GM19193 (cell line): ENCODE data around the gene UCP1.

Experiments used
- POLR2A ChIP-seq: IDR thresholded peaks from 4 replicates; pipeline ENCODE4 v1.6.1; 2011; ENCODE audit not compliant: insufficient read depth, insufficient read length; ENCODE audit errors: extremely low read depth

Gene UCP1, protein sequence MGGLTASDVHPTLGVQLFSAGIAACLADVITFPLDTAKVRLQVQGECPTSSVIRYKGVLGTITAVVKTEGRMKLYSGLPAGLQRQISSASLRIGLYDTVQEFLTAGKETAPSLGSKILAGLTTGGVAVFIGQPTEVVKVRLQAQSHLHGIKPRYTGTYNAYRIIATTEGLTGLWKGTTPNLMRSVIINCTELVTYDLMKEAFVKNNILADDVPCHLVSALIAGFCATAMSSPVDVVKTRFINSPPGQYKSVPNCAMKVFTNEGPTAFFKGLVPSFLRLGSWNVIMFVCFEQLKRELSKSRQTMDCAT

GRCh38 chr4:140568507-140569306 lies at the start of gene UCP1:
UCP1 (minus strand) TSS chr4:140568961; CDS start chr4:140568729, 232 bp downstream.
- no peak for TF ChIP-seq POLR2A

- TF ChIP-seq POLR2A, result no peak
Measured at GRCh38 chr4:140617499-140618248, 48.9 kb upstream of the UCP1 start.

GRCh38 chr4:140615451-140615850 lies 46.7 kb upstream of the UCP1 start:
- no peak for TF ChIP-seq POLR2A

GRCh38 chr4:140612357-140612756 lies 43.6 kb upstream of the UCP1 start:
- TF ChIP-seq POLR2A, result no peak

DNA sequence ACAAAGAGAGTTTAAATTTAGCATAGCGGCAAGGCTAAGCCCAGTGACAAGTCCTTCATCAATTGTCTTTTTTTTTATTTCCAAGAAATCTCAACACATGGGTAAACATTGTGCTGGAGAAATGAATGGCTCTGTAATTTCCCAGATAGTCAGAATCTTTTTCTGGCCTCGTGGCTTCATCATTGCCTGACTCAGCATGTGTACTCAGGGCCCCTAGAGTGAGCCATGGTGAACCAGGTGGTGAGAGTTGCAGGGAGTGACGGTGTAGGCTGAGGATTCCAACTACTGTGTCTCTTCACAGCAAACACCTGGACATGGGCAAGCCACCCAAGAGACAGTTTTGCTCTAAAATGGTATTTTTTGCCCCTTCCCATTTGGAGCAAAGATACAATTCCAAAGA lies 43.1 kb upstream of the UCP1 start:
- no peak for TF ChIP-seq POLR2A

DNA sequence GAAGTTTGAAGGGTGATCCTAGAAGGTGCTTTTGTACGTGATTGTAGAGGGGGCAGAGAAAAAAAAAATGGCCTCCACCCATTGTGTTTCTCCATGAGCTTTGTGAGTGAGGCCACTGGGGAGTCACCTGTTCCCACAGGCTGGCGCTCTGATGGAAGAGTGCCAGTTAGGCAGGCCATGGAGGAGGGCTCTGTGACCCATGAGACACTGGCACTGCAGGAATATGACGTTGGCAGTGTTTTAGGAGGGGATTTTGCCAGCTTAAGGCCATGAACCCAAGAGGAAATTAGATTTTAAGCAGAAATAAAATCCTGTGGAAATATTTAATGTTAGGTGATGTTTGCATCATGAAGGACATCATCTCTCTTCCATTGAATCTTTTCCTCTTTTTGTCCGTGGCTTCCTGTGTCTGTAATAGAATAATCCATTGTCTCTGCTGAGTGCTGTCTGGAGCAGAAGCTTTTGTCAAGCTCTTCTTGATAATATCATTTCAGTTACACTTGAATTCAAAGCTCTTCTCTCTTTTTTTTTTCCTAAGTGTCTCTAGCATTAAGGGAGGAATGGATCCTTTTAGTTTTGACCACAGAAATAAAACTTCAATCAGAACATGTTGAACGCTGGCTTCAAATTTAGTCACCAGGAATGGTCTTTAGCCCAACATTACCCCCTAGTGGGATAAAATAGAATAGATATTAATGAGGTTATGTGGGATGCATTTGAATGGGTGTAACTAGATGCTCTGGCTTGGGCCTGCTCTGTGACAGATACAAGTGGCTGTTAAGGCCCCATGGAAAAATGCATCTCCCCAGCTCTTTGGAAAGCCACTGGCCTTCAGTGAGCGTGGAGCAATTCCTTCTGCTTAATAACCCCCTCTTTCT lies 41.0 kb upstream of the UCP1 start:
- no peak for TF ChIP-seq POLR2A

DNA sequence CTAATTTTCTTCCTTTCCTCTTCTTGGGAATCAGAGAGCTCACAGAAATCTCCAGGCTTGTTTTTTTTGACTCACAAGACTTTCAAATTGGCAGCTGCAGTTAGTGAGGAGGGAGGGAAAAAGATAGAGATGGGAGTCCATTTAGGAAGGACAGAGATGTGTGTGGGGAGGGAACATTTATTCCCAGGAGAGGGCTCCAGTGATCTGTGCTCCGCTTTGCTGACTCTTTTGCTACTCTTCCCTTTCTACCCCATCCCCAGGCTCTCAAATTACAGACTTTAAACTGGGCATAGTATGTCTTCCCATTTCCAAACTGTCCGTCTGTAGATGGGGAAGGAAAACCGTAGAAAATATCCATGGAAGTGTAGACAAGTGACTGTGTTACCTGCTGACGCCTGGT lies 39.1 kb upstream of the UCP1 start:
- no peak for TF ChIP-seq POLR2A

GRCh38 chr4:140604544-140604943 lies 35.8 kb upstream of the UCP1 start:
- no peak for TF ChIP-seq POLR2A

GRCh38 chr4:140603286-140603685 lies 34.5 kb upstream of the UCP1 start:
- no peak for TF ChIP-seq POLR2A

- no peak for TF ChIP-seq POLR2A
Measured at GRCh38 chr4:140602714-140603113, 34.0 kb upstream of the UCP1 start.

DNA sequence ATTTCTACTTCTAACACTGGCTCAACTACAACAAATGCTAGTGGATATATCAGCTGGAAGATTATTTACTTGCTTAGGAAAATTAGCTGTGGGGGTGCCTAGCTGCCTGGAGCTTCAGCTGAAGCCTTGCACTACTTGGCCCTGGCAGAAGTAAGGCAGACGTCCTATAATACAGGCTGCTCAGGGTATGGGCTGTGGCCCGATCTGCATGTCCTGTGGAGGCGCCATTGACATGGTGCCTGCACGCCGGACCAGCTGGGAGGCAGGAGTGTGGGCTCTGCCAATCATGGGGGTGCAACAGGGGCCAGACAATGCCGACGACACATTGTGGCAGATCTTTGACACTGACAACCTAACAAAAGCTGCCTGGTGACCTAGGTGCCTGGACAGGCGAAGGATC lies 31.6 kb upstream of the UCP1 start:
- TF ChIP-seq POLR2A, result no peak

DNA sequence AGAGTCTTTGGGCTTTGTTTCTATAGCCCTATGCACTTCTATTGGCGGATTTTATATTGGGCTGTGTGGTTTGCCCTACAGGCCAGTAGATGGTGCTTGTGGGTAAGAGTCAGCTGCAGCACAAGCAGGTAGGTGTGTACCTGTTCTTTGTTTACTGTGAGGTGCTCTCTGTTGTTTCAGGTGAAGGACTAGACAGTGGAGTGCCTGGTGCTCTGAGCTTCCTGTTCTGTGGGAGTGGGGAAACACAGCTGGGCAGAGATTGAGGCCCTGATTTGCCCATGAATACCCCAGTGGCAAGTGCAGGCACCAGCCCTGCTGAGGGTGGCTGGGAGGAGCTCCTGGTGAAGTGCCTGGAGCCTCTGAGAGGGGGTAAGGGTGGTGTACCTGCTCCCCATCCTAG lies 26.3 kb upstream of the UCP1 start:
- no peak for TF ChIP-seq POLR2A

- TF ChIP-seq POLR2A, result no peak
Measured at GRCh38 chr4:140584439-140584838, 15.7 kb upstream of the UCP1 start.

DNA sequence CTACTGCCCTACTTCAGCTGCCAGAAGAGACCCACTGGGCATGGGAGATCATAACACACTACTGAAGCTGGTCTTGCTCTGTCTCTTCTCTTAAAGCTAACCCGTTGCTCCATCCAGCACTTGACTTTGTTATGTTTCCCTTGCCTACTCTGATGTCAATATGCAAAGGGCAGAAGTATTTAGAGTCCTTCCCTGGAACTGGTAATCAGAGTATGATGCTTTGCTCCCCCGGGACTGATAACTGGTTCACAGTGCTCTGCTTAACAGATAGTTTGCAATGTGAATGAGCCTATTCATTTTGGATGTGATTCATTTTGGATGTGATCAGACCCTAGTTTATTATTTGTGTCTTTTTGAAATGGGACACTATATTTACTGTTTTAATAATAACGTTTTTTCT lies 12.3 kb upstream of the UCP1 start:
- no peak for TF ChIP-seq POLR2A

- TF ChIP-seq POLR2A, result no peak
Measured at GRCh38 chr4:140579278-140579677, 10.5 kb upstream of the UCP1 start.

- no peak for TF ChIP-seq POLR2A
Measured at GRCh38 chr4:140575489-140575888, 6.7 kb upstream of the UCP1 start.
